Breast epithelium (tissue), 3 donors: ENCODE results near the gene RAB7A.

Experiments
- POLR2A ChIP-seq: fragments of 450-650 bp; IDR thresholded peaks from one replicate; pipeline ENCODE4 v1.6.1; 2016; ENCODE audit warnings: antibody characterized with exemption, mild to moderate bottlenecking, moderate library complexity
- TF ChIP-seq, protein P1 (sequence below), 3 donors: fragments of 450-650 bp; IDR thresholded peaks; one replicate each; pipeline ENCODE4 v1.5.1; 2016 to 2017; ENCODE audit warnings: antibody characterized with exemption in 3 of 3, mild to moderate bottlenecking in 3 of 3, moderate library complexity in 3 of 3

DNA sequence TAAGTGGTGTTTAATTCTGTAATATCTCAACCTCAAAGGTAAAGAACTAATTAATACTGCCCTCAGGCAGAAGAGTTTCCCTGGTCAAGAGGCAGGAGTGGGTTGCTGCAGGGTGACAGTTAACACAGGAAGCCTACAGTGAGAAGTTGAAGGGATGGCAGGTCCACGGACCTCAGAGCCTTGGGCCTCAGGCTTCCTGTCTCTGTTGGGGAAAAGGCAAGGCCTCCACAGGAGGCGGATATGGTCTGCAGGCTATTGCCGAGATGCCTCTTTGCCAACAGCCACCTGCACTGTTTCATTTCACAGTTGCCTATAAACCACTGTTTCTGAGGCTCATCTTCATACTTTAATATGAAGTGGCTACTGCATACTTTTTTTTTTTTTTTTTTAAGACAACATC lies 42.0 kb upstream of the RAB7A start:
- TF ChIP-seq, protein P1, sequence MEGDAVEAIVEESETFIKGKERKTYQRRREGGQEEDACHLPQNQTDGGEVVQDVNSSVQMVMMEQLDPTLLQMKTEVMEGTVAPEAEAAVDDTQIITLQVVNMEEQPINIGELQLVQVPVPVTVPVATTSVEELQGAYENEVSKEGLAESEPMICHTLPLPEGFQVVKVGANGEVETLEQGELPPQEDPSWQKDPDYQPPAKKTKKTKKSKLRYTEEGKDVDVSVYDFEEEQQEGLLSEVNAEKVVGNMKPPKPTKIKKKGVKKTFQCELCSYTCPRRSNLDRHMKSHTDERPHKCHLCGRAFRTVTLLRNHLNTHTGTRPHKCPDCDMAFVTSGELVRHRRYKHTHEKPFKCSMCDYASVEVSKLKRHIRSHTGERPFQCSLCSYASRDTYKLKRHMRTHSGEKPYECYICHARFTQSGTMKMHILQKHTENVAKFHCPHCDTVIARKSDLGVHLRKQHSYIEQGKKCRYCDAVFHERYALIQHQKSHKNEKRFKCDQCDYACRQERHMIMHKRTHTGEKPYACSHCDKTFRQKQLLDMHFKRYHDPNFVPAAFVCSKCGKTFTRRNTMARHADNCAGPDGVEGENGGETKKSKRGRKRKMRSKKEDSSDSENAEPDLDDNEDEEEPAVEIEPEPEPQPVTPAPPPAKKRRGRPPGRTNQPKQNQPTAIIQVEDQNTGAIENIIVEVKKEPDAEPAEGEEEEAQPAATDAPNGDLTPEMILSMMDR (IDR thresholded peaks at IDR 0.05): no peak
- no peak for TF ChIP-seq POLR2A
